Measurements from ENCODE around the gene SCYGR1. TPM values are rescaled to one million over a fixed set of nuclear protein-coding genes. Genes with fewer than 3 reads are reported as not detected.

SCYGR1 gene
- total RNA-seq, 1 experiment from 2014 or later = not detected

DNA sequence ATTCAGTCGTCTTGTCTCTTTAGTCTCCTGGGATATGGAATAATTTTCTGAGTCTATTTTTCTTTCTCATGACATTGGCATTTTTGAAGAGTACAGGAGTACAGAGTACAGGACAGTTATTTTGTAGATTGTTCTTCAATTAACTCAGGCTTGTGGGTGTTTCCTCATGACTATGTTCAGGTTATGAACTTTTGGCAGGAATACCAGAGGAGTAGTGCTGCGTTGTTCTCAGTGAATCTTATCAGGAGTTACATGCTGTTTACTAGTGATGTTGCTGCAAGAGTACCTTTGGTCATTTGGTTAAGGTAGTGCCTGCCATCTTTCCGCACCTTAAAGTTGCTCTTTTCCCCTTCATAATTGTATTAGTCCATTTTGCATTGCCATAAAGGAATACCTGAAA, 42.9 kb upstream of the SCYGR1 start:
- H3K9me3 ChIP-seq (ENCODE audit: low read length) = peaks cover 9% of the 10 kb centered on the region; the same call in 1 of the 2 replicates
- DNase-seq (no peak), ATAC-seq (no peak)
- no peaks in the 10 kb centered on the region; the same call in 1 of the 2 replicates for H3K36me3 ChIP-seq (ENCODE audit: low read depth, low read length)
- H2AFZ ChIP-seq (ENCODE audit: low read length) = no peak overlapping the region
- no peaks in the 10 kb centered on the region for H3K9me2 ChIP-seq (replicated peaks; ENCODE audit: low read length)
- POLR2A ChIA-PET (ENCODE audit: unreplicated experiment) = no interaction called here
- no peak overlapping the region for H3K27ac ChIP-seq (ENCODE audit: low read length)
- H3K4me3 ChIP-seq (ENCODE audit: low read length) = no peak overlapping the region
- intact Hi-C loops (cut with micrococcal nuclease) = no loop called here
- H3F3A ChIP-seq (ENCODE audit: low read length, unreplicated experiment) = no peaks in the 10 kb centered on the region
- CTCF ChIA-PET = no interaction called here
- no peak overlapping the region for H3K9ac ChIP-seq (ENCODE audit: low read length)
- TF ChIP-seq EZH2 (IDR thresholded peaks at IDR 0.05; ENCODE audit: low read length, unreplicated experiment) = no peak
- TF ChIP-seq CTCF (conservative IDR thresholded peaks at IDR 0.05; ENCODE audit: low read depth, low read length) = no peak
- no peak for TF ChIP-seq EZH2phosphoT487 (IDR thresholded peaks at IDR 0.05; ENCODE audit: borderline replicate concordance, low read length)
- no TSS peak for BruUV-seq (replicated peaks)
- no peaks in the 10 kb centered on the region for H3K27me3 ChIP-seq (ENCODE audit: low read length)
- no peak overlapping the region for H3K4me2 ChIP-seq (ENCODE audit: low read length)
- no peaks in the 10 kb centered on the region for H3K4me1 ChIP-seq (ENCODE audit: insufficient read depth, low read length)
- H3K79me2 ChIP-seq (ENCODE audit: low read length) = no peaks in the 10 kb centered on the region
- H4K20me1 ChIP-seq (ENCODE audit: low read length) = no peaks in the 10 kb centered on the region

GRCh38 chr2:227428731-227429285, 41.1 kb upstream of the SCYGR1 start:
- ChIA-PET CTCF (no interaction called here), POLR2A (ENCODE audit: unreplicated experiment) (no interaction called here)
- Histone ChIP-seq H3K4me2 (ENCODE audit: low read length) (no peak overlapping the region), H2AFZ (ENCODE audit: low read length) (no peak overlapping the region), H3K9ac (ENCODE audit: low read length) (no peak overlapping the region), H3K9me3 (ENCODE audit: low read length) (peaks cover 9% of the 10 kb centered on the region; the same call in 1 of the 2 replicates), H3K27ac (ENCODE audit: low read length) (no peak overlapping the region), H4K20me1 (ENCODE audit: low read length) (no peaks in the 10 kb centered on the region), H3K9me2 (replicated peaks; ENCODE audit: low read length) (no peaks in the 10 kb centered on the region), H3K27me3 (ENCODE audit: low read length) (no peaks in the 10 kb centered on the region), H3F3A (ENCODE audit: low read length, unreplicated experiment) (no peaks in the 10 kb centered on the region), H3K4me3 (ENCODE audit: low read length) (no peak overlapping the region), H3K79me2 (ENCODE audit: low read length) (no peaks in the 10 kb centered on the region), H3K36me3 (ENCODE audit: low read depth, low read length) (no peaks in the 10 kb centered on the region; the same call in 1 of the 2 replicates), H3K4me1 (ENCODE audit: insufficient read depth, low read length) (no peaks in the 10 kb centered on the region)
- BruUV-seq (replicated peaks) = no TSS peak
- intact Hi-C loops (cut with micrococcal nuclease) = no loop called here
- DNase-seq (no peak), ATAC-seq (no peak)
- no peak for TF ChIP-seq CTCF (conservative IDR thresholded peaks at IDR 0.05; ENCODE audit: low read depth, low read length)
- TF ChIP-seq EZH2phosphoT487 (IDR thresholded peaks at IDR 0.05; ENCODE audit: borderline replicate concordance, low read length) = no peak
- no peak for TF ChIP-seq EZH2 (IDR thresholded peaks at IDR 0.05; ENCODE audit: low read length, unreplicated experiment)

- Histone ChIP-seq H3K4me3 (ENCODE audit: low read length) (no peak overlapping the region), H3K9me3 (ENCODE audit: low read length) (no peaks in the 10 kb centered on the region), H3K27ac (ENCODE audit: low read length) (no peak overlapping the region), H3K9me2 (replicated peaks; ENCODE audit: low read length) (no peaks in the 10 kb centered on the region), H3K27me3 (ENCODE audit: low read length) (no peaks in the 10 kb centered on the region), H3K9ac (ENCODE audit: low read length) (no peak overlapping the region), H3K4me2 (ENCODE audit: low read length) (no peak overlapping the region), H4K20me1 (ENCODE audit: low read length) (no peaks in the 10 kb centered on the region), H3K4me1 (ENCODE audit: insufficient read depth, low read length) (no peaks in the 10 kb centered on the region), H3K79me2 (ENCODE audit: low read length) (no peaks in the 10 kb centered on the region), H3F3A (ENCODE audit: low read length, unreplicated experiment) (no peaks in the 10 kb centered on the region), H2AFZ (ENCODE audit: low read length) (no peak overlapping the region), H3K36me3 (ENCODE audit: low read depth, low read length) (no peaks in the 10 kb centered on the region)
- DNase-seq (no peak), ATAC-seq (no peak)
- ChIA-PET POLR2A (ENCODE audit: unreplicated experiment) (no interaction called here), CTCF (no interaction called here)
- intact Hi-C loops (cut with micrococcal nuclease) = no loop called here
- BruUV-seq (replicated peaks) = no TSS peak
- TF ChIP-seq EZH2phosphoT487 (IDR thresholded peaks at IDR 0.05; ENCODE audit: borderline replicate concordance, low read length) = no peak
- TF ChIP-seq CTCF (conservative IDR thresholded peaks at IDR 0.05; ENCODE audit: low read depth, low read length) = no peak
- TF ChIP-seq EZH2 (IDR thresholded peaks at IDR 0.05; ENCODE audit: low read length, unreplicated experiment) = no peak
Measured at GRCh38 chr2:227423656-227424499, 36.1 kb upstream of the SCYGR1 start.

Data from PC-3 (cell line).